ENCODE measurements around the gene XRCC3. TPM values are rescaled to one million over a fixed set of nuclear protein-coding genes. Genes with fewer than 3 reads are reported as not detected.

Gene XRCC3
- total RNA-seq, 6 donors from 2014 or later = 2.4 to 16.8 (median 5.8) TPM

DNA sequence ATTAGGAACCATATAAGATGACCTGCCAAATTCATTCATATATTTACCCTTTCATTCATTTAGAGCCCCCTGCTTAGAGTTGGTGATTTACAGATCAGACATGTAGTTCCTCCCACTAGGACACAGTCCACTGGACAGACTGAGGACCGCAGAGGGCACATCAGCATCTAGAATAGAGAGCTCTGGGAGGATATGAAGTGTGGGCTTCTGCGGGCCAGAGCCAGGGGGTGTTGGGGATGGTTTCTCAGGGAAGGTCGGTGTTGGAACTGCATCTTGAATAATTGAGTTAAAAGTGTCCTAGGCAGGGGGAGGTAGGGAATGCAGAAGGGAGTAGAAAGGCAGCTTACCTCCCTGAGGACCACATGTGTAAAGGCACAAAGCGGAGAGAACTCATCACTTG is 43.3 kb downstream of the XRCC3 start:
- DNase-seq = no peak
- WGBS, 2 donors = 95 to 97% methylated on average over 4 of the region's 4 CpGs
- H3K36me3 ChIP-seq = peaks cover 54 to 100% (median 88%) of the 10 kb centered on the region in 4 donors
- no peak overlapping the region for H3K4me3 ChIP-seq
- H3K27ac ChIP-seq = no peak overlapping the region
- ATAC-seq (ENCODE audit: low FRiP score in 2 of 2) = no peak
- no peaks in the 10 kb centered on the region for H3K4me1 ChIP-seq
- no peaks in the 10 kb centered on the region for H3K9me3 ChIP-seq
- no peaks in the 10 kb centered on the region for H3K27me3 ChIP-seq
- TF ChIP-seq POLR2A (IDR thresholded peaks at IDR 0.05) (no peak), POLR2AphosphoS5 (IDR thresholded peaks at IDR 0.05) (no peak), EP300 (IDR thresholded peaks at IDR 0.05) (no peak), CTCF (IDR thresholded peaks at IDR 0.05) (no peak)

DNA sequence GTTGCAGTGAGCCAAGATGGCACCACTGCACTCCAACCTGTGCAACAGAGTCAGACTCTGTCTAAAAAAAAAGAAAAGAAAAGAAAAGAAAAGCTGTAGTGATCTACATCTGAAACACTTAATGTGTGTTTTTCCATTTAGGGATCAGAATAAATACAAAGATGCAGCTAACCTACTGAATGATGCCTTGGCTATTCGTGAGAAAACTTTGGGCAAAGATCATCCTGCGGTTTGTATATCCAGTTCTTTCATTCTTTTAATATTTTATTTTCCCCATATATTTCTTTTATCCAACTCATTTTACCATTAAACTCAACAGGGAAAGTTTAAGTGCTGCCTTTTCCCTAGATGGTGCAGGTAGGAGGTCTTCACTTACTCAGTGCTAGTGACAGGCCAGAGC is 45.9 kb downstream of the XRCC3 start:
- ATAC-seq (ENCODE audit: low FRiP score in 2 of 2) = no peak
- H3K27ac ChIP-seq = no peak overlapping the region
- peaks cover 33 to 100% (median 80%) of the 10 kb centered on the region in 4 donors for H3K36me3 ChIP-seq
- H3K4me1 ChIP-seq = peaks cover under 1 to 2% (median 1%) of the 10 kb centered on the region in 4 donors
- no peaks in the 10 kb centered on the region for H3K9me3 ChIP-seq
- DNase-seq = no peak
- H3K27me3 ChIP-seq = no peaks in the 10 kb centered on the region
- TF ChIP-seq POLR2A (IDR thresholded peaks at IDR 0.05) = no peak
- TF ChIP-seq CTCF (IDR thresholded peaks at IDR 0.05) = no peak
- TF ChIP-seq EP300 (IDR thresholded peaks at IDR 0.05) = no peak
- no peak for TF ChIP-seq POLR2AphosphoS5 (IDR thresholded peaks at IDR 0.05)
- WGBS, 2 donors = 95 to 97% methylated on average over 2 of the region's 2 CpGs
- H3K4me3 ChIP-seq = no peak overlapping the region

GRCh38 chr14:103668117-103668516 is 47.1 kb downstream of the XRCC3 start:
- ATAC-seq (ENCODE audit: low FRiP score in 2 of 2) = no peak
- 97 to 100% methylated on average over 3 of the region's 3 CpGs for WGBS, 2 donors

DNA sequence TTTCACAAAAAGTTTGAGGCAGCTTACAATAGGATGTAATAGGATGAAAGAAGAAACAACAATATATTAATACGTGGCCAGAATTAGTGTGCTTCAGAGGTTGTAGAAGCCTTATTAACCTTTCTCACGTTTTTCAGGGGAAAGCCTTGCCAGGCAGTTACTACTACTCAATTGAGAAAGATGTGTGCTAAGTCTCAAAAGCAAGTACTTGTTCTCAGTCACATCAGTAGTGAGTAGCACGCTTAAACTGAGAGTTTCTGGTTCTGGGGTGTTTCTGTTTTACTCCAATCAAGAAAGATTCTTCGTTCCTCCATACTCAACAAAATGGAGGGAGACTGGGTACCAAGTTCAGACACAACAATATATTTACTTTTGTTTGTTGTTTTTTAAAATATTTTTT is 47.6 kb downstream of the XRCC3 start:
- no peak for ATAC-seq (ENCODE audit: low FRiP score in 2 of 2)
- no peak overlapping the region for H3K27ac ChIP-seq

More at GRCh38 chr14:103668117-103668516, 47.1 kb downstream of the XRCC3 start:
- Histone ChIP-seq H3K36me3 (peaks cover 30 to 100% (median 75%) of the 10 kb centered on the region in 4 donors), H3K9me3 (no peaks in the 10 kb centered on the region), H3K4me3 (no peak overlapping the region), H3K4me1 (peaks cover 11 to 13% (median 12%) of the 10 kb centered on the region in 4 donors), H3K27ac (no peak overlapping the region), H3K27me3 (no peaks in the 10 kb centered on the region)
- no peak for DNase-seq
- no peak for TF ChIP-seq EP300 (IDR thresholded peaks at IDR 0.05)
- no peak for TF ChIP-seq CTCF (IDR thresholded peaks at IDR 0.05)
- TF ChIP-seq POLR2AphosphoS5 (IDR thresholded peaks at IDR 0.05) = no peak
- no peak for TF ChIP-seq POLR2A (IDR thresholded peaks at IDR 0.05)

GRCh38 chr14:103663506-103663905 is 51.7 kb downstream of the XRCC3 start:
- H3K4me3 ChIP-seq = no peak overlapping the region
- no peaks in the 10 kb centered on the region for H3K9me3 ChIP-seq
- H3K4me1 ChIP-seq = peaks cover 11 to 15% (median 12%) of the 10 kb centered on the region in 4 donors
- H3K27me3 ChIP-seq = no peaks in the 10 kb centered on the region
- WGBS, 2 donors = 87 to 88% methylated on average over 13 of the region's 13 CpGs
- DNase-seq (no peak), ATAC-seq (ENCODE audit: low FRiP score in 2 of 2) (no peak)
- peak overlapping the region; percentile 59 to 81 (median 68) for H3K27ac ChIP-seq
- peaks cover 19 to 100% (median 76%) of the 10 kb centered on the region in 4 donors for H3K36me3 ChIP-seq
- TF ChIP-seq POLR2AphosphoS5 (IDR thresholded peaks at IDR 0.05) = no peak
- no peak for TF ChIP-seq POLR2A (IDR thresholded peaks at IDR 0.05)
- TF ChIP-seq EP300 (IDR thresholded peaks at IDR 0.05) = no peak
- TF ChIP-seq CTCF (IDR thresholded peaks at IDR 0.05) = no peak

More for the DNA sequence above, 47.6 kb downstream of the XRCC3 start:
- Histone ChIP-seq H3K36me3 (peaks cover 30 to 100% (median 75%) of the 10 kb centered on the region in 4 donors), H3K4me1 (peaks cover 11 to 15% (median 12%) of the 10 kb centered on the region in 4 donors), H3K9me3 (no peaks in the 10 kb centered on the region), H3K4me3 (no peak overlapping the region), H3K27me3 (no peaks in the 10 kb centered on the region)
- TF ChIP-seq EP300 (IDR thresholded peaks at IDR 0.05) (no peak), POLR2A (IDR thresholded peaks at IDR 0.05) (no peak), POLR2AphosphoS5 (IDR thresholded peaks at IDR 0.05) (no peak)
- no peak for DNase-seq
- WGBS, 2 donors = 82 to 95% methylated on average over 4 of the region's 4 CpGs

Measured in upper lobe of left lung (tissue), 6 donors.